Kidney (tissue), 14 donors: ENCODE results near the gene FOXN3. TPM values are rescaled to one million over a fixed set of nuclear protein-coding genes. Genes with fewer than 3 reads are reported as not detected.
A peak's percentile ranks its signal among the peaks of the same experiment; 100 is the strongest.

ENCODE experiments used
- DNase-seq, 5 donors: peaks; one replicate each; pipeline ENCODE4 v3.0.0-alpha.2; 2013 to 2020
- FAIRE-seq: peaks from 2 replicates; lab custom pipeline; 2012; peaks lifted over from hg19 to GRCh38; lab: Jason Lieb, UNC
- H3K27ac ChIP-seq, 2 donors: one replicate each; pipeline ENCODE4 v1.7.0; 2013; ENCODE audit warnings: low read depth in 2 of 2, low read length in 2 of 2, inconsistent platforms in 1 of 2
- H3K27me3 ChIP-seq: one replicate; pipeline ENCODE4 v1.7.1; 2013; ENCODE audit warnings: low read length, inconsistent platforms; ENCODE audit not compliant: control insufficient read depth, insufficient read depth
- H3K36me3 ChIP-seq, 3 donors: one replicate each; pipeline versions ENCODE4 v1.7.0 to v1.7.1; 2013; ENCODE audit warnings: low read length in 3 of 3, control low read depth in 1 of 3, inconsistent platforms in 1 of 3; ENCODE audit not compliant: insufficient read depth in 3 of 3, control insufficient read depth in 2 of 3
- H3K4me1 ChIP-seq, 3 donors: one replicate each; pipeline versions ENCODE4 v1.7.0 to v1.7.1; 2013; ENCODE audit warnings: low read length in 3 of 3, inconsistent platforms in 1 of 3, low read depth in 1 of 3; ENCODE audit not compliant: control insufficient read depth in 2 of 3, insufficient read depth in 2 of 3
- H3K4me3 ChIP-seq, 3 donors: one replicate each; pipeline versions ENCODE4 v1.7.0 to v1.8.1; 2013; ENCODE audit warnings: low read length in 3 of 3, control low read depth in 1 of 3, inconsistent platforms in 1 of 3
- H3K9ac ChIP-seq, 3 donors: one replicate each; pipeline versions ENCODE4 v1.7.0 to v1.7.1; 2013; ENCODE audit warnings: low read length in 3 of 3, control low read depth in 1 of 3, inconsistent platforms in 1 of 3
- H3K9me3 ChIP-seq, 3 donors: one replicate each; pipeline versions ENCODE4 v1.7.0 to v1.7.1; 2013; ENCODE audit warnings: low read length in 3 of 3, control low read depth in 1 of 3, inconsistent platforms in 1 of 3; ENCODE audit not compliant: control insufficient read depth in 2 of 3, insufficient read depth in 1 of 3
- CTCF ChIP-seq: IDR thresholded peaks from 3 replicates; pipeline ENCODE4 v1.5.1; 2012; ENCODE audit warnings: mild to moderate bottlenecking, moderate library complexity, borderline replicate concordance; ENCODE audit not compliant: insufficient read depth; ENCODE audit errors: extremely low read depth
- intact Hi-C: fragments of 100-400 bp; cut with DNase I; formaldehyde crosslinking; loops from one replicate; pipeline ENCODE4 v1.11.1; 2022
- polyA plus RNA-seq: library from polyadenylated mRNA; stranded (reverse); fragments of 350-450 nt; fragmentation: Illumina TruSeq; extraction: RNeasy Lipid Tissue Mini Kit (QIAGEN cat#74804); gene quantifications from one replicate; pipeline ENCODE4 v1.2.3, GENCODE V29; 2014; ENCODE audit warnings: low read depth, low replicate concordance; ENCODE audit not compliant: insufficient read depth
- total RNA-seq: library from RNA; stranded (reverse); fragmentation: NEBNext Ultra II Directional; extraction: Animal tissue kit (Norgen Biotek cat#: 25700); gene quantifications from one replicate; pipeline ENCODE4 v1.2.1, GENCODE V29; 2021
- donor health status: control.
- donor health status: control.
- donor health status: control.
- donor health status: control.
- donor health status: control.
- donor health status: DM: yes; HTN: yes; CAD: no.
- donor health status: Normal renal cell carcinoma (clear cell type).

The FOXN3 gene
- total and polyA plus RNA-seq, 2 donors from 2014 or later, result 6.4 to 50.1 TPM

GRCh38 chr14:89244720-89245119 is 172.3 kb downstream of the FOXN3 start:
- Histone ChIP-seq H3K9ac (no peak overlapping the region), H3K4me3 (no peak overlapping the region), H3K4me1 (peaks cover 0 to 4% (median 0%) of the 10 kb centered on the region in 3 donors), H3K9me3 (no peaks in the 10 kb centered on the region), H3K27me3 (no peaks in the 10 kb centered on the region), H3K27ac (no peak overlapping the region), H3K36me3 (no peaks in the 10 kb centered on the region)
- intact Hi-C loops, result no loop called here
- no peak for FAIRE-seq
- no peak for DNase-seq
- TF ChIP-seq CTCF, result no peak

- DNase-seq (no peak), FAIRE-seq (no peak)
- Histone ChIP-seq H3K27me3 (no peaks in the 10 kb centered on the region), H3K27ac (no peak overlapping the region), H3K4me1 (peaks cover 0 to 4% (median 0%) of the 10 kb centered on the region in 3 donors), H3K36me3 (no peaks in the 10 kb centered on the region), H3K9ac (no peak overlapping the region), H3K4me3 (no peak overlapping the region), H3K9me3 (no peaks in the 10 kb centered on the region)
- intact Hi-C loops, result no loop called here
- TF ChIP-seq CTCF, result no peak
Observed at GRCh38 chr14:89243741-89244140, 173.3 kb downstream of the FOXN3 start.

- no peak for TF ChIP-seq CTCF
- FAIRE-seq (no peak), DNase-seq (peak in 1 of 5 donors; percentile 31)
- H3K4me1 ChIP-seq, result peaks cover 0 to 4% (median 0%) of the 10 kb centered on the region in 3 donors
- H3K27me3 ChIP-seq, result no peaks in the 10 kb centered on the region
- H3K9me3 ChIP-seq, result no peaks in the 10 kb centered on the region
- H3K36me3 ChIP-seq, result no peaks in the 10 kb centered on the region
- intact Hi-C loops, result no loop called here
- H3K4me3 ChIP-seq, result no peak overlapping the region
- no peak overlapping the region for H3K9ac ChIP-seq
- H3K27ac ChIP-seq, result no peak overlapping the region
Observed at GRCh38 chr14:89243286-89243685, 173.7 kb downstream of the FOXN3 start.
